ENCODE results near the gene NPDC1.
"Not testable (repeated sequence)": the region's sequence is repeated elsewhere in the genome, so short reads cannot be mapped to it uniquely, and the experiment has no call there.

Gene NPDC1

DNA sequence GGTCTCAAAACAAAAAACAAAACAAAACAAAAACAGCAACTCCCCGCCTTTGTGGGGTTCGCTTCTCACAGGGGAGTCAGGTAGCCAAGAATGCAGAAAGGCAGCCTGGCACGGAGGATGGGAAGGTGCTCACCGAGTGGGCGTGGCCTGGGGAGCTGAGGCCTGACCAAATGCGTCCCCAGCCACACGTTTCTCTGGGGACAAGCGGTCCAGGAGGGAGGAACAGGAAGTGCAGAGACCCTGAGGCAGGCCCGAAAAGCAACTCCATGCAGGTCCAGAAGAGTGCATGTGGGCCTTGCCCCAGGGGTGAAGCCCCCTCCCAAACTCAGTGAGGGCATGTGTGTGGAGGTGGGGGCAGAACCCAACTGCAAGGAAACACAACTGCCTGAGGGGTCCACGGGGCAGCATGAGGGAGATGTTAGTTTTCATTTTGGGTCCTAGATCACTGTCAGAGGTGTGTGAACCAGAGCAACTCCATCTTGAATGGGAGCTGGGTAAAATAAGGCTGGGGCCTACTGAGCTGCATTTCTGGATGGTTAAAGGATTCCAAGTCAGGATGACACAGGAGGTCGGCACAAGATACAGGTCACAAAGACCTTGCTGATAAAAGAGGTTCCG, 28.8 kb upstream of the NPDC1 start:
- no peak for DNase-seq

DNA sequence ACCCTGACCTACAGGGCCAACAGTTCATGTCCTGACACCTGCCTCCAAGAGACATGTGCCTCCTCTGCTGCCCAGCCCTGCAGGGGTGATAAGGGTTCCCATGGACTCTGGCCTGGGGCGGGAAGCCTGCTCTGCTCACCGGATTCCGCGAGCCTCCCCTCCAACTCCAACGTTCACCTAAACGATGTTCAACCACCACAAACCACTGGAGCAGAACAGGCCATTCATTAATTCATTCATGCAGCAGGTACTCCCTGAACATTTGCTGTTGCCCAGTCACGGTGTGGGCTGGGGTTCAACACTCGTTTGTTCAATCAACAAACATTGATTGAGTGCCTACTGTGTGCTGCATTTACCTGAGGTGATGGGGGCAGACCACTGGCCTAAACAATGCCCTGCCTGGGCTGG, 28.0 kb upstream of the NPDC1 start:
- no peak for DNase-seq

DNA sequence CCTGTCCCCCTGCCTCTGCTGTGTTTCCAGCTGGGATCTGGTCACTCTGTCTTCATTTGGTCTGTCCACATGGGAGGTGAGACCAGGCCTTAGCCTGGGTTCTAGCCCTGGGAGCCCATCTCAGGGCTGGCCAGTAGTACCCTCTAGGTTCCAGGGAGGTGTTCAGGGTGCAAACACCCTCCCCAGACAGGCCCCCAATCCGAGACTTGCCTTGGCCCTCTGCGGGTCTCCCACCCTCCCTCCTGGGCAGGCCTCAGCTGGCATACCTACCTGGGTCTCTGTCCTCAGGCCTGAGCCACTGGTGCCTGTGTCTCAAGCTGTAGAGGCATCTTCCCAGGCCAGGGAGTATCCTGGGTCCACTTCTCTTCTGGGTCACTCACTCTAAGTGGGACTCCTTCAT, 25.3 kb upstream of the NPDC1 start:
- no peak for DNase-seq

DNA sequence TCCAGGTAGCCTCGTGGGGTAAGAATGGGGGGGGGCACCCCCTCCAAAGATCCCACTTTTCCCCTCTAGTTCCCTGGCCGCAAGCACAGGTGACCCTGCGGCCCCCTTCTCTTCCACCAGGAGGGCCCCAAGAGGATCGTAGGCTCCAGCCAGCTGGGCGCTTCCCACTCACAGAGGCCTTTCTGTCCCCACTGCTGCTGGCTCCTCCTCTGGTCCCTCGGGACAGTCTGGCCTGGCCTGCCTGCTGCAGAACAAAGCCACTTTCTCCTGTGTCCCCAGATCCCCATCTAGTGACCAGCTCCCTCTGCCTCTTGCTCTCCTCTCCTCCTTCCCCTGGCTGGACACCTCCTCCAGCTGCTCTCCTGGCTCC, 24.9 kb upstream of the NPDC1 start:
- no peak for DNase-seq

DNA sequence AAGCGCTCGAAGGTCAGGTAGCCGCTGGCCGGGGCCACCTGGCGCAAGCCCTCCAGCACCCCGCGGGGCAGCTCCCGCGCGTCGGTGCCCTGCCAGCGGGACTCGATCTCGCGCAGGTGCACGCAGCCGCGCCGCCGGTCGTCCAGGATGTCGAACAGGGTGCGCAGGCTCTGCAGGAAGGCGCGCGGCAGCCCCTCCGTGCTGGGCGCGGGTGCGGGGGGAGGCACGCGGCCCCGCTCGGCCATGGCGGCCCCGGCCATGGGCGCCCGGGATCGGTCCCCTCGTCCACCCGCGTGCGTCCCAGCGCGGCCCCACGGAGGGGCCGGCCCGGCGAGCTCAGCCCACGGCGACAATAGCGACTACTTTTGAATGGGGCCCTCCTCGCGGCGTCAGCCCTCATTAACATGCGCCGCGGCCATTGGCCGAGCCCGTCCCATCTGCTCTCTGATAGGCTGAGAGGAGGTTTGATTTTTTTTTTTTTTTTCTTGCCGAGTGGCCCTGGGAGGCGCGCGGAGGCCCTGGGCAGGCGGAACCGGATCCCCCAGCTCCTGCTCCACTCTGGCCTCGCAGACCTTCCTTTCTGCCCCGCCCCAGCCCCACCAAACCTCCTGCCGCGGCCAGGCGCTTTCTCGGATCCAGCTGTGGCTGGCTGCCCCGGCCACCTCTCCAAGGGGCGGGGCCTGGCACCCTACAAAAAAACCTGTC, 24.4 kb upstream of the NPDC1 start, which contains the start of gene SAPCD2:
Gene SAPCD2 (minus strand): TSS at position 357 of the 705 bp plus-strand sequence. CDS start 97 bp downstream, at position 260.
- no peak for DNase-seq

DNA sequence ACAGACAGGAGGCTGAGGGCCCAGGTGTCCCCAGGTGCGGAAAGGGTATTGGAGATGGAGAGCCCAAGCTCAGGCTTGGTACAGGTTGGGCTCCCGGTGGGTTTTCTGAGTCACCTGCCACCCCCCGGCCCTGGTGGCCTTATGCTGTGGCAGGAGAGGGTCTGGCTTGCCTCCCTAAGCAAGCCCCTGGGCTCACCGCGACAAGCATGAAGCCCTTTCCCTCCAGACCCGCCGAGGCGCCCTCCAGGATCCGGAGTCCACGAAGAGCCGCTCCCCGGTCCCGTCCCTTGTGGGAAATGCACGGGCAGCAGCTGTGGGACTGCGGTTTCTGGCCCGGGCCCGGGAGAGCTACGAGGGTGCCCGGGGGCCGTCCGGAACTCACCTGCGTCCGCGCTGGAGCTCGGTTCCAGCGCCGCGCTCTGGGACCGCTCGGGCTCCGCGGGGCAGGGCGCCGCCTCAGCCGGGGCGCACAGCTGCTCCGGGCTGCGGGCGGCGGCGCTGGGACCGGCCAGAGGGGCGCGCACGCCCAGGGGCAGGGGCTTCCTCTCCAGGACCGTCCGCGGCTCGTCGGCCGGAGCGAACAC, 23.6 kb upstream of the NPDC1 start:
- DNase-seq, result no peak

DNA sequence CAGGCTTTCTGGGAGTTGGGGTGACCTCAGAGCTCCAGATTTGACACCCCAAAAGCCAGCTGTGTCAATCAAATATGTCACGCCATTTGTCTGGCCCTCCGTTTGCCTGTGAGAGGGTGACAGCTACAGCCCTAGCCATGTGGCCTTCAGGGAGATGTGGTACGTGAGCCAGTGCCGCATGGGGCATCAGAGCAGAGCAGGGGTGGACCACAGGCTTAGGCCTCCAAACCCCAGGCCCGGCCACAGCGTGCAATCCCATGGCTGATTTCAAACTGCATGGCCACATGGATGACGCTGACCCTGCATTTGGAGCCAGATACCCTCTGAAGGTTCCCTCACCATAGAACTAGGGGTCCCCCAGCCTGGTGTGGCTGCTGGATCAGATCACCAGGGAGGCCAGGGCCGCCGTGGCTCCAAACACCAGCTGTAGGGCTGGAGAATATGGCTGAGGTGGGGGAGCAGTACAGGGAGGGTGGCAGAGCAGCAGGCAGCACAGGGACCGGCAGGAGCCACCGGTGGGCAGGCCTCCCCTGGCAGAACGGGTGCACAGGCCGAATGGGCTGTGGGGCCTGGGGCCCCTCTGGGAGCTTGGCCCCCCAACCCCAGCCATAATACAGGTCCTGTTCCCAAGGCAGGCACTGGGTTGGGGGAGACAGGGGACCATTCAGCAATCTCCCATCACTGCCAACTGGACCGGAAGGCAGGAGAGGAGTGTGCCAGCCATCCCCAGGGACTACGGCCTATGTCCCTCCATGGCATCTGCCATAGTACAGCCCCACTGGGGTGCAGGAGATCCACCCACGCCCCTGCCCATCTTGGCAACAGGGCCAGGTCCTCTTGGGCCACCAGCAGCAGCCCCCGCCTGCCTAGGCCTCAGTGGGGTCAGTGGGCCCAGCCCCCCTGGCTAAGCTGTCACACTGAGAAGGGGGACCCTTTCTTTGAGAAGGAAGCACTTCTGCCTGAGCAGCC, 22.8 kb upstream of the NPDC1 start:
- DNase-seq, result no peak

DNA sequence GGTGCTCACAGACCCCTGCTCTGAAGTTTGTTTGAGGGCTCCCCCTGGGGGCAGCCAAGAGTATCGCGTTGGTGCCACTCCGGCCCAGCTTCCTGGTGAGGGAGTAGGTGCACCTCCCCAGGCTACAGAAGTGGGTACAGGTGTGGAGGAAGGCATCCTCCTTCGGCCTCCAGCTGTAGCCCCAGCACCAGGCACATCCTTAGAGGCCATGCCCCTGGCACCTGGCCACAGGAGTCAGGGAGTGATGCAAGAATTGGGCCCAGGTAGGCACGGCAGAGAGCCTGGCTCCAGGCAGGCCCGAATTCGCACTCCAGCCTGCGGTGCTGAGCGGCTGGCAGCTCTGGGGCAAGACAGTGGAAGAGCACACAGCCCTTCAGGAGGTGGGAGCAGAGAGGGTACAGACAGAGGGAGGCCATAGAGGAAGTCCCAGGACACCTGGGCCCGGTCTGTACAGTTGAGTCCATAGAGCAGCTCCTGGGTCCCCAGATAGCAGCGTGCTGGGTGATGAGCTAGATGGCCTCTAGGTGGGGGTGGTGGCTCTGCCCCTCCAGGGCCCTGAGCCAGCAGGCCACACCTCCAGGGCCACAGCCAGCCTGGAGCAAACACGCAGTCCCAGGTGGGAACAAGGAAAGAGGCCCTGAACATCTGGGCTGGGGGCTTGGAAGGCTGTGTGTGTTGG, 22.0 kb upstream of the NPDC1 start:
- peak; percentile 25 for DNase-seq

DNA sequence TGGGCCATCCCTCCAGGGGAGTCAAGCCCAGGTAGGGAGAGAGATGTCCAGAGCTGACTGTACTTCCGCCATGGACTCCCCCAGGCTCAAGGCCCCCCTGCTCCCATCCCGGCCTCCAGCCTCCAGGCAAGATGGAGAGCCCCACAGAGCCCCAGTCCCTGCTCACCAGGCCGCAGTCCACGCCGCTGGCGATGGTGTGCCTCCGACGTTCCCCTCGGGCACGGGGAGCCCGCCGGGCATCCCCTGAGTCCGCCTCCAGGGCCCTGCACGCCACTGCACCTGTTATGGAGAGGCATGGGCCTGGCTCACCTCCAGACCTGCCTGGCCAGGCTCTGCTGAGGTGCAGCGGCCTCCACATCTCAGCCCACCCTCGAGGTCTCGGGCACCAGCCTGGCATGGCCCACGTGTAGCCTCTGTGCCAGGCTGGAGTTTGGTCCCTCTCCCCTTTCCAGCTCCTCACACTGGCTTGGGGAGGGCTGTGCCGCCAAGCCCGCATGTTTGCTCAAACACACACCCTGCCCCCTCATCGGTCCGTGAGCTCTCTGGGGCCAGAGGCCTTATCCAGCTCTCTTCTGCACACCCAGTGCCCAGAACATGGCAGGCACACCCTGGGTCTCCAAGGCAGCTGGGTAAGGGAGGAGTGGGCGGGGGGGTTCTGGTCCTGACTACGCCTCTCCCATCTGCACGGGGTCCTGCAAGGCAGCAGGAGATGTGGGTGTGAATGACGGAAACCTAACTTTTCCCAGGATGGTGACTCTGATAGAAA, 20.3 kb upstream of the NPDC1 start:
- no peak for DNase-seq

DNA sequence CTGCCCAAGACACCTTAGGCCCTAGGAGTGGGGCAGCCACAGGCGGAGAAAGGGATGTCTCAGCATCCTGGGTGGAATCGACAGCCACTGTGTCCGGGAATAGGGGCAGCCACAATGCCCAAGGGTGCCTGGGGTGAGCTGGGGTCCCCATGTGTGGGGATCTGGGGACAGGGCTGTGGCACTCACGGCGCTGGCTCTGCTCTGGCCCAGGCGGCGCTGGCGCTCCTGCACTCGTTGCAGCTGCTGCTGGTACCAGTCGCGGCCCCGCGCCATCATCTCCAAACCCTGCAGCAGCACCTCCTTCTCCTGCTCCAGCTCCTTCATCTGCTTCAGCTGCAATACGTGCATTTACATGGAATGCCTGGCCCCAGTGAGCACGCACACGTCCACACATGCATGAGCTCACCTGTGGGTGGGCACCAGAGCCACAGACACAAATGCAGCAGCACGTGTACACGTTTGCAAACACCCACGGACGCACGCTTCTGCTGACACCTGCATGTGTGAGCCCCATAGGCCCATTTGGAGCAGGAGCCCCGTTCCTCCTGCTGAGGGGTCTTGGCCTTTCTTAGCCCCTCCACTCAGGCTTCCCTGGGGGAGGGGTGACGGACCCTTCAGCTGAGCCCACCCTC, 19.5 kb upstream of the NPDC1 start:
- no peak for DNase-seq

DNA sequence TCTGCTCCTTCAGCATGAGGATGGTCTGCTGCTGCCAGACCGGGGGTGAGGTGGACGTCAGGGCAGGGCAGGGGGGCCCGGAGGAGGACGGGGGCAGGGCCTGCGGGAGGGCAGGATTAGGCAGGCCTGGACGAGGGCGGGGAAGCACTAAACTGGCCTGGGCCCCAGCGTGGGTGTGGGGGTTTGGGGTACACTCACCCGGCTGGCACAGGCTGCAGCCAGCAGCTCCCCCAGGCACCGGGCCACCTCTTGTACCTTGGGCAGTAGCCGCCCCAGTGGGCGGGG, 18.8 kb upstream of the NPDC1 start:
- no peak for DNase-seq

DNA sequence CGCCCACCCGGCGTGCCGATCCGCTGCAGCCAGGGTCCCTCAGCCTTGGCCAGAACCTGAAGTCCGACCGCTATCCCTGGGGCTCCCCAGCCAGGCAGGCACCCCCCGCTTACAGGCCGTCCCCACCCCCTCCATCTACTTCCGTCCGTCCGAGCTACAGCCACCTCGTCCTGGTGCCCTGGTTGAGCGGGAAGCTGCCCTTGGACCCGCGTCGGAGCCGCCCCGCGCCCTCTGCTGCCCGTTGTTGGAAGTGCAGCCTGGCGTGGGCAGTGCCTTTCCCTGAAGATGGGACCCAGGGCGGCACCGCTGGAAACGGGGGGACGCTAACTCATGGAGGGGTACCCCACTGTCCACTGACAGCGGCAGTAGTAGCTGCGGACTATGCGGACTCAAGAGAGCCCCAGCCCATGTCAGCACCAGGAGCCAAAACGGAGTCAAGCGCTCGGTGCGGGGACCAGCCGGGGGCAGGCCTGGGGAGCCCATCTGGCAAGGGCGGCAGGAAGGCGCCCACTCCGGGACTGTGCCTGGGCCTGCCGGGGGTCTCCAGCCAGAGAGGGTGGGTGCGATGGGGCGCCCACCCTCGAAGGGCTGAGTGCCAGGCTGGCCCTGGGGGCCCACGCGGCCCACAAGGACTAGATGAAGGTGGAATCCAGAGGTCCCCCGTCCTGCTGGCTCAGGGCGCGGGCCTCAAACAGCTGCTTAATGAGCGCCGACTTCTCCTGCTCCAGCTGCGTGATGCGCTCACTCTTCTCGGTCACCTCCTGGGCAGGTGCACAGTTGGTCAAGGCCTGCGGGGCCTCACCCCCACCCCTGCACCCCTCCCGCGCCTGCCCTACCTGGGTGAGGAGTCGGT, 18.3 kb upstream of the NPDC1 start:
- DNase-seq, result no peak

DNA sequence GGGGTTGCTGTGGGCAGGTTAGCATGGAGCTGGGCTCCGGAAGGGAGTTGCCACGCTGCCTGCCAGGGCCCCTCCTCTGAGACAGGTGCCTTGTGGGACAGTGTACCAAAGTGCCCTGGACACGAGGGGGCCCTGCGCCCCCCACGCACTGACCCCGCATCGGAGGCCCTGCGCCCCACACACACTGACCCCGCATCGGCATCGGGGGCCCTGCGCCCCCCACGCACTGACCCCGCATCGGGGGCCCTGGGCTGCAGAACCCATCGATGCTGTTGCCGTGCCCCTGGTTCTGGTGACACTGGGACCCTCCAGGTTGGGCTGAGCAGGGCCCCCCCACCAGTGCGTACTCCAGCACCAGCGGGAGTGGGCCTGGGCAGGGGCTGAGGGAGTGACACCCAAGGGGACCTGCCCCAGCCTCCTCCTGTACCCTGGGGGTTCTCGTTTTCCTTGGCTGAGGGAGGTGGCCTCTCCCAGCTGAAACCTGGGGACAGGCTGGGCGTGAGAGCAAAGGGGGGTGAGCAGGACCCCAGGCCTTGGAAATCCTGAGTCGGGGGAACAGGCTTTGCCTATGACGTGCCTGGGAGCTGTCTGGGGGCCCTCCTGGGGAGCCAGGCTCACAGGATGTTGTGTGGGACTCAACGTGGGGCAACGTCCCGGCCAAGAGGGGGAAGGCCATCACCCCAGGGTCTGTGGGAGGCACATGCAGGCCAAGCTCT, 17.5 kb upstream of the NPDC1 start:
- no peak for DNase-seq

DNA sequence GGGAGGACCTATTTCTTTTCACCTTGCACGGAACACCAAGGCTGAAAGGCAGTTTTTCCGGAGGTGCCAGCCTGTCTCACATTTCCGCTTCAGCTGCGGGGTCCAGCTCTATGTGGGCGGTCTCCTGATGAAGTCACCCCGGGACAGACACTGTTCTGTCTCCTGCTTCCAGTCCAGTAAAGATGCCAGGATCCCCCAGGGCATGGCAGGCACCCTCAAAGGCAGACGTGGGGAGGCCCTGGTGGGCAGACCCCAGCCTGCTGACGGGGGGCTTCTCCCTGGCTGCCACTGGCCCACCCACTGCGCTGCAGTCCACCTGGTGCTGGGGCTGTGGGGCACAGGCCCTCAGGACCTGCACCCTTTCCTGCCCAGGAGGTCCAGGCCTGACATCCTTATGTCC, 16.8 kb upstream of the NPDC1 start:
- not testable (repeated sequence) for DNase-seq

DNA sequence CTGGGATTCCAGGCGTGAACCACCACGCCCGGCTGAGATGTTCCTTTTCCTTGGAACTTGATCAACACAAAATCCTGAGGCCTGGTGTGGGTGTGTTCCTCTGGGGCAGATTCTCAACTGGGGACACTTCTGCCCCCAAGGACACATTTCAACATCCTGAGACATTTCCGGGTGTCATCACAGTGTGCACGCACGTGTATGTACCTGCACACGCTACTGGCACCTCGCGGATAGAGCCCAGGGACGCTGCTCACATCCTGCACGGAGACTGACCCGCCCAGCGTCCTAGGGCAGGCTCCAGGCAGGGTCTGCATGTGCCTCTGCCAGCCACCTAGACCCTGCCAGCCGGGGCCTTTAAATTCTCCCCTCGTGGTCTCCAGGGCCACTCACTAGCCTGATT, 16.4 kb upstream of the NPDC1 start:
- DNase-seq, result no peak

DNA sequence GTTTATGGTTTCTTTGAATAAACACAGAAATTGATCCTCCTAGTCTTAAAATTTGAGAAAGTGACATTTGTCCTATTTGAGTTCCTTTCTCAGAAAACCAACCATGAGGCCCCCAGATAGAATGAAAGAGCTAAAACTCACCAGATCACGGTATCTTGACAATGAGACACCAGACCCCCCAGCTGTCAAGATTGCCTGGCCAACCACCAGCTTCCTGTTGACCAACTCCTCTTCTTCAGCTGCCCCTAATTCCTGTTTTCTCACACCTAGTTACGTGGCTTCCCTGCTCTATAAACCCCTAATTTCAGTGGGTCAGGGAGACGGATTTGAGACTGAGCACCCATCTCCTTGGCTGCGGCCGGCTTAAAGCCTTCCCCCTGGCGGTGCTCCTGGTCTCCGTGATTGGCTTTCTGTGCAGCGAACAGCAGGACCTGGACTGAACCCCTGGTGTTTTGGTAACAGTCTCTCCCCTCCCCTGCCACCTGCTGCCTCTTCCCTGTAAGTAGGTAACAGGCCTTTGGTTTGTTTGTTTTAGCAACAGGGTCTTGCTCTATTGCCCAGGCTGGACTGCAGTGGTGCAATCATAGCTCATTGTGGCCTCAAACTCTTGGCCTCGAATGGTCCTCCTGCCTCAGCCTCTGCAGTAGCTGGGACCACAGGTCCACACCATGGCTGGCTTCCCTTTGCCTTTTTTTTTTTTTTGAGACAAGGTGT, 12.7 kb upstream of the NPDC1 start:
- DNase-seq, result no peak

DNA sequence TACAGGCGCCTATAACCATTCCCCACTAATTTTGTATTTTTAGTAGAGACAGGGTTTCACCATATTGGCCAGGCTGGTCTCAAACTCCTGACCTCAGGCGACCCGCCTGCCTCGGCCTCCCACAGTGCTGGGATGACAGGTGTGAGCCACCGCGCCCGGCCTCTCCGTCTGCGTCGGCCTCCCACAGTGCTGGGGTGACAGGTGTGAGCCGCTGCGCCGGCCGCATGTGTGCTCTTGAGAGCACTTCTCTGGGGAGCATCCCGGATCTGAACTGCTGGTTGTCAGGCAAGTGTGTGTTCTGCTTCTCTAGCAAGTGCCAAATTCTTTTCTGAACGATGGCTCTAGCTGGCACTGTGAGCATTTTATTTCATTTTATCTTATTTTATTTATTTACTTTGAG, 11.6 kb upstream of the NPDC1 start:
- DNase-seq, result no peak

DNA sequence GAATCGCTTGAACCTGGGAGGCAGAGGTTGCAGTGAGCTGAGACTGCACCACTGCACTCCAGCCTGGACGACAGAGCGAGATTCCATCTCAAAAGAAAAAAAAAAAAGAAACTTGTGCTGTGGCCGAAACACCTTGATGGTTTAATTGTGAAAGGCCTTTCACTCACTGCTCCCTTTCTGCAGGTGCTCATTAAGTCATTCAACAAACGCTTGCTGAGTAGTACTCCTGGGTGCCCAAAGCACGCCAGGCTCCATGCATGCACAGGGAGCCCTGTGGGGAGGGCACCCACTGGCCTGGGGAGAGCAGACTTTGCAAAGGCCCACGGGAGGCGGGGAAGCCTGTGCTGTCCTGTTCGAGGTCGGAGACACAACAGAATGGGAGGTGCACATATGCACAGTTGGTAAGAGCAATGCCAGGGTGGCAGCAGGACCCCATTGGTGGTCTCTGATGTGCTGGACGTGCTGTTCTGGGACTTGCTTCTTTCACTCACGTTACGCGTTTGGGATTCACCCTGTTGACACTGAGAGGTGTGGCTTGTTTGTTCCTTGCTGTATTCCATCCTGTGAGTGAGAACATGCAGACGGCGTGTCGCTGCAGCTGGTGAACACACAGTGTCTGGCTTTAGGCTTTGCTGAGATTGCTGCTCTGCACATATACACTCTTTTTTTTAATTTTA, 10.9 kb upstream of the NPDC1 start:
- DNase-seq, result no peak
